Loucy (cell line): ENCODE data around the gene ZNF383.
"Not testable (repeated sequence)": the region's sequence is repeated elsewhere in the genome, so short reads cannot be mapped to it uniquely, and the experiment has no call there.

Source experiments
- CTCF ChIP-seq: fragments of 200-600 bp; sonication (generic); conservative IDR thresholded peaks from 2 replicates; pipeline ENCODE4 v1.5.1; 2014; ENCODE audit warnings: mild to moderate bottlenecking, antibody characterized with exemption, low read length
- EZH2phosphoT487 ChIP-seq: fragments of 200-600 bp; IDR thresholded peaks from 2 replicates; pipeline ENCODE4 v1.6.1; 2018; ENCODE audit warnings: antibody characterized with exemption, mild to moderate bottlenecking, moderate library complexity, borderline replicate concordance

- not testable (repeated sequence) for TF ChIP-seq CTCF, EZH2phosphoT487
Measured at GRCh38 chr19:37292998-37293939, 75.3 kb downstream of the ZNF383 start.
